ENCODE measurements around the gene MEGF6. TPM values are rescaled to one million over a fixed set of nuclear protein-coding genes. Genes with fewer than 3 reads are reported as not detected.

The MEGF6 gene
- total and polyA plus RNA-seq, 2 donors (not counting 3 experiments of a cell fraction or from before 2014, with no cell fraction given): 22.5 to 63.7 TPM

DNA sequence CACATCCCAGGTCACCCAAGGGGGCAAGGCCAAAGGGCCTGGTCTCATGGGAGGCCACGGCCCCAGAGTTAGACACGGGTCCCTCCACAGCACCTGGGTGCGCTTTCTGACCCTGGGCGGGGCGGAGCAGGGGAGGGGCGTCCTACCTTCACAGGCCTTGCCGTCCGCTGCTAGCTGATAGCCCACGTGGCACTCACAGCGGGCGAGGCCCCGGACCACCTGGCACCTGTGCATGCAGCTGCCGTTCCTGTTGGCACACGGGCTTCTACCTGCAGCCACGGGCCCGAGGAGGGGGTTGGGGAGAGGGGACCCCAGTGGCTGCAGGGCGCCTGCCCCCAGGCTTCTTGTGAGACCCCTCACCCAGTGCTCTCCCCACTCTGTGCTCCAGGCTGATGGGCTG lies 96.9 kb downstream of the MEGF6 start:
- POLR2A ChIA-PET: no interaction called here
- intact Hi-C loops (cut with micrococcal nuclease): no loop called here
- dilution Hi-C loops (cut with MboI; ENCODE audit: extremely low pct_ligation_motif_present, low sequenced_read_pairs): no loop called here
- DNase-seq (ENCODE audit: low read depth, low spot score) (no peak), FAIRE-seq (no peak)
- Histone ChIP-seq H3K27ac (ENCODE audit: insufficient read depth, low read depth, low read length) (no peak overlapping the region), H2AFZ (ENCODE audit: low read depth, low read length) (no peak overlapping the region), H3K36me3 (ENCODE audit: control insufficient read depth in 2 of 2, extremely low read depth in 1 of 2, insufficient read depth in 2 of 2, low read length in 2 of 2) (no peaks in the 10 kb centered on the region), H4K20me1 (replicated peaks; ENCODE audit: control insufficient read depth, extremely low read depth, insufficient read depth, low read length) (no peaks in the 10 kb centered on the region), H3K27me3 (ENCODE audit: control insufficient read depth in 2 of 2, insufficient read depth in 2 of 2, low read length in 2 of 2) (no peaks in the 10 kb centered on the region), H3K9me1 (replicated peaks; ENCODE audit: control insufficient read depth, extremely low read depth, insufficient read depth, low read length) (no peaks in the 10 kb centered on the region), H3K4me3 (replicated peaks in 1 of 3; ENCODE audit: insufficient read depth in 1 of 3, low read depth in 1 of 3, low read length in 3 of 3) (no peak overlapping the region), H3K9me3 (replicated peaks; ENCODE audit: control insufficient read depth, insufficient read depth, low read length) (no peaks in the 10 kb centered on the region), H3K9ac (replicated peaks; ENCODE audit: extremely low read depth, insufficient read depth, low read length) (no peak overlapping the region), H3K4me1 (ENCODE audit: control insufficient read depth, extremely low read depth, insufficient read depth, low read length) (no peaks in the 10 kb centered on the region), H3K79me2 (ENCODE audit: control insufficient read depth, insufficient read depth, low read length) (no peaks in the 10 kb centered on the region), H3K4me2 (ENCODE audit: insufficient read depth, low read length) (no peak overlapping the region)
- BruUV-seq (replicated peaks): no TSS peak
- TF ChIP-seq MAX (IDR thresholded peaks at IDR 0.05; ENCODE audit: insufficient read depth, insufficient read length): no peak
- no peak for TF ChIP-seq POLR2A (IDR thresholded peaks at IDR 0.05; ENCODE audit: low read depth, low read length)
- no peak for TF ChIP-seq GATA2 (IDR thresholded peaks at IDR 0.05; ENCODE audit: insufficient read depth, insufficient read length, low read depth, low read length)
- TF ChIP-seq MYC (IDR thresholded peaks at IDR 0.05; ENCODE audit: low read depth, low read length): no peak
- no peak for TF ChIP-seq FOS (IDR thresholded peaks at IDR 0.05; ENCODE audit: borderline replicate concordance, insufficient read depth, low read length)
- no peak for TF ChIP-seq EZH2 (IDR thresholded peaks at IDR 0.05; ENCODE audit: borderline replicate concordance, low read depth, low read length, severe bottlenecking)
- no peak for TF ChIP-seq JUN (IDR thresholded peaks at IDR 0.05; ENCODE audit: borderline replicate concordance, insufficient read depth, insufficient read length, low read depth)
- TF ChIP-seq, protein P1, sequence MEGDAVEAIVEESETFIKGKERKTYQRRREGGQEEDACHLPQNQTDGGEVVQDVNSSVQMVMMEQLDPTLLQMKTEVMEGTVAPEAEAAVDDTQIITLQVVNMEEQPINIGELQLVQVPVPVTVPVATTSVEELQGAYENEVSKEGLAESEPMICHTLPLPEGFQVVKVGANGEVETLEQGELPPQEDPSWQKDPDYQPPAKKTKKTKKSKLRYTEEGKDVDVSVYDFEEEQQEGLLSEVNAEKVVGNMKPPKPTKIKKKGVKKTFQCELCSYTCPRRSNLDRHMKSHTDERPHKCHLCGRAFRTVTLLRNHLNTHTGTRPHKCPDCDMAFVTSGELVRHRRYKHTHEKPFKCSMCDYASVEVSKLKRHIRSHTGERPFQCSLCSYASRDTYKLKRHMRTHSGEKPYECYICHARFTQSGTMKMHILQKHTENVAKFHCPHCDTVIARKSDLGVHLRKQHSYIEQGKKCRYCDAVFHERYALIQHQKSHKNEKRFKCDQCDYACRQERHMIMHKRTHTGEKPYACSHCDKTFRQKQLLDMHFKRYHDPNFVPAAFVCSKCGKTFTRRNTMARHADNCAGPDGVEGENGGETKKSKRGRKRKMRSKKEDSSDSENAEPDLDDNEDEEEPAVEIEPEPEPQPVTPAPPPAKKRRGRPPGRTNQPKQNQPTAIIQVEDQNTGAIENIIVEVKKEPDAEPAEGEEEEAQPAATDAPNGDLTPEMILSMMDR (IDR thresholded peaks at IDR 0.05; ENCODE audit: extremely low read depth in 1 of 2, insufficient read depth in 1 of 2, low read depth in 1 of 2, low read length in 2 of 2): no peak
- TF ChIP-seq POLR2AphosphoS5 (IDR thresholded peaks at IDR 0.05; ENCODE audit: insufficient read depth, low read depth, low read length): no peak
- CTCF ChIA-PET: no interaction called here

Measured in endothelial cell of umbilical vein (primary cell).